GM19324 (cell line): ENCODE results near the gene INSR.

Experiments
- ATAC-seq: cut with Tn5 transposase; IDR thresholded peaks from one replicate; pipeline ENCODE4 v1.9.1; 2021; ENCODE audit warnings: mild to moderate bottlenecking, moderate library complexity; ENCODE audit not compliant: unreplicated experiment, low FRiP score

The INSR gene

GRCh38 chr19:7297742-7298141, 3.5 kb upstream of the INSR start:
- no peak for ATAC-seq

GRCh38 chr19:7295912-7296536, 1.8 kb upstream of the INSR start:
- no peak for ATAC-seq

GRCh38 chr19:7294558-7295212, 471 bp upstream of the INSR start:
- peak; percentile 43 for ATAC-seq

- peak; percentile 21 for ATAC-seq
Observed at GRCh38 chr19:7292950-7293761, 1.1 kb downstream of the INSR start.

- no peak for ATAC-seq
Observed at GRCh38 chr19:7292352-7292949, 1.8 kb downstream of the INSR start.

- no peak for ATAC-seq
Observed at GRCh38 chr19:7288977-7289376, 5.2 kb downstream of the INSR start.

GRCh38 chr19:7288131-7288530, 6.1 kb downstream of the INSR start:
- no peak for ATAC-seq

- no peak for ATAC-seq
Observed at GRCh38 chr19:7287722-7288121, 6.5 kb downstream of the INSR start.

GRCh38 chr19:7280940-7281666, 13.1 kb downstream of the INSR start:
- ATAC-seq: no peak

- no peak for ATAC-seq
Observed at GRCh38 chr19:7272856-7273578, 21.2 kb downstream of the INSR start.

GRCh38 chr19:7268705-7269098, 25.5 kb downstream of the INSR start:
- no peak for ATAC-seq

- ATAC-seq: no peak
Observed at GRCh38 chr19:7267792-7268704, 26.2 kb downstream of the INSR start.

- ATAC-seq: no peak
Observed at GRCh38 chr19:7266832-7267231, 27.4 kb downstream of the INSR start.

GRCh38 chr19:7265963-7266362, 28.3 kb downstream of the INSR start:
- ATAC-seq: no peak

GRCh38 chr19:7264858-7265257, 29.4 kb downstream of the INSR start:
- no peak for ATAC-seq

- no peak for ATAC-seq
Observed at GRCh38 chr19:7263521-7263920, 30.7 kb downstream of the INSR start.

- no peak for ATAC-seq
Observed at GRCh38 chr19:7263066-7263465, 31.1 kb downstream of the INSR start.

- ATAC-seq: no peak
Observed at GRCh38 chr19:7262470-7262869, 31.7 kb downstream of the INSR start.

- ATAC-seq: no peak
Observed at GRCh38 chr19:7260161-7260560, 34.1 kb downstream of the INSR start.
